Hematopoietic multipotent progenitor cell treated with erythropoietin and hydrocortisone succinate and interleukin-3 and kit ligand, for 6 days (in vitro differentiated cells): ENCODE measurements around the gene MICALL2.

ENCODE experiments used
- DNase-seq: peaks from one replicate; pipeline ENCODE4 v3.0.0-alpha.2; 2015

The MICALL2 gene

GRCh38 chr7:1431634-1432380, 27.5 kb downstream of the MICALL2 start:
- no peak for DNase-seq

- DNase-seq: no peak
Measured at GRCh38 chr7:1431226-1431625, 28.0 kb downstream of the MICALL2 start.

- no peak for DNase-seq
Measured at GRCh38 chr7:1430056-1430845, 29.0 kb downstream of the MICALL2 start.

- DNase-seq: no peak
Measured at GRCh38 chr7:1428941-1429501, 30.2 kb downstream of the MICALL2 start.

GRCh38 chr7:1427064-1427657, 32.1 kb downstream of the MICALL2 start:
- DNase-seq: no peak

GRCh38 chr7:1426474-1426873, 32.8 kb downstream of the MICALL2 start:
- DNase-seq: no peak

- peak; percentile 53 for DNase-seq
Measured at GRCh38 chr7:1425292-1426136, 33.8 kb downstream of the MICALL2 start.

- no peak for DNase-seq
Measured at GRCh38 chr7:1424041-1424440, 35.2 kb downstream of the MICALL2 start.

- DNase-seq: no peak
Measured at GRCh38 chr7:1423264-1423811, 35.9 kb downstream of the MICALL2 start.

GRCh38 chr7:1422512-1423263, 36.6 kb downstream of the MICALL2 start:
- no peak for DNase-seq

- DNase-seq: no peak
Measured at GRCh38 chr7:1421946-1422345, 37.3 kb downstream of the MICALL2 start.

- no peak for DNase-seq
Measured at GRCh38 chr7:1421020-1421790, 38.1 kb downstream of the MICALL2 start.

GRCh38 chr7:1419688-1420087, 39.6 kb downstream of the MICALL2 start:
- no peak for DNase-seq

- no peak for DNase-seq
Measured at GRCh38 chr7:1419310-1419634, 40.0 kb downstream of the MICALL2 start.

- peak; percentile 57 for DNase-seq
Measured at GRCh38 chr7:1418505-1419309, 40.6 kb downstream of the MICALL2 start.

GRCh38 chr7:1415389-1415990, 43.8 kb downstream of the MICALL2 start:
- no peak for DNase-seq

- no peak for DNase-seq
Measured at GRCh38 chr7:1413936-1414639, 45.2 kb downstream of the MICALL2 start.

- DNase-seq: peak; percentile 94
Measured at GRCh38 chr7:1412322-1413261, 46.7 kb downstream of the MICALL2 start.
